ENCODE data around the gene APC2. TPM values are rescaled to one million over a fixed set of nuclear protein-coding genes. Genes with fewer than 3 reads are reported as not detected.
A peak's percentile ranks its signal among the peaks of the same experiment; 100 is the strongest.

APC2 gene
- total RNA-seq, 1 donor from 2014 or later, result 43.0 TPM

DNA sequence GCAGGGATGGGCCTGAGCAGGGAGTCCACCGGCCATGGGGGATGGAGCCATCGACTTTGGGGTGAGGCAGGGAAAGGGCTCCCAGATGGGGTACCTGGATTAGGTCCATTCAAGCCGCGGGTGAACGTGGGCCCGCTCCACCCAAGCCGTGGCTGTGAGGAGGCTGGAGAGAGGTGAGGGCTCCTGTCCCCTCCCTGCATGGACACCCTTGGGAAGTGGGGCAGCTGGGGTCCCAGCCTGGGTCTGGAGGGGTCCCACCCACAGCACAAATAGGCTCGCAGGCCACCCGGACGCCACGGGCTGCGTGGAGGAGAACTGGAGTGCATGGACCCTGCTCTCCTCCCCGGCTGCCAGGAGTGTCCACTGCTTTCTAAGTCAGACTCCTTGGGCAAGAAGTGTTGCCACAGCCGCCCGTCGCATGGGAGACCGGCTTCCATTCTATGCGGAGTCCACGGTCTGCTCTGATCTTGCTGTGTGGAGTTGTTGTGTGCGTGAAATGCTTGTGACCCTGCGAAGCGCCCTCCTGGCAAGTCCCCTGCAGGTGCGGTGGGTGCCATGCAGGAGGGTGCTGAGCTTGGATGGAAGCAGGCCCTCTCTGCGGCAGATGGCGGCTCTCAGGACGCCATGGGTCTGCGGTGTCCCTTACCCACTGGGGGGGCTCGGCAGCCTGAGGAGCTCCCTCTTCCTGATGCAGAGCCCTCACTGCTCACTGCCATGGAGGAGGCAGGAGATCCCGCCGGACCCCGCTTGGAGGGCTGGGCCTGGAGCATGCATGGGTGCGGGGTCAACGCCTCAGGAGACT, 40.5 kb upstream of the APC2 start:
- no peak for DNase-seq (ENCODE audit: low read depth, low spot score)
- Mint-ChIP-seq H3K36me3 (ENCODE audit: low read depth) (no peaks in the 10 kb centered on the region), H3K27ac (ENCODE audit: unreplicated experiment) (peak overlapping the region; percentile 87), H3K27me3 (ENCODE audit: low read depth) (no peaks in the 10 kb centered on the region), H3K4me3 (peak overlapping the region; percentile 96), H3K9me3 (no peaks in the 10 kb centered on the region), H3K4me1 (peaks cover 28% of the 10 kb centered on the region)
- TF ChIP-seq, protein P1, sequence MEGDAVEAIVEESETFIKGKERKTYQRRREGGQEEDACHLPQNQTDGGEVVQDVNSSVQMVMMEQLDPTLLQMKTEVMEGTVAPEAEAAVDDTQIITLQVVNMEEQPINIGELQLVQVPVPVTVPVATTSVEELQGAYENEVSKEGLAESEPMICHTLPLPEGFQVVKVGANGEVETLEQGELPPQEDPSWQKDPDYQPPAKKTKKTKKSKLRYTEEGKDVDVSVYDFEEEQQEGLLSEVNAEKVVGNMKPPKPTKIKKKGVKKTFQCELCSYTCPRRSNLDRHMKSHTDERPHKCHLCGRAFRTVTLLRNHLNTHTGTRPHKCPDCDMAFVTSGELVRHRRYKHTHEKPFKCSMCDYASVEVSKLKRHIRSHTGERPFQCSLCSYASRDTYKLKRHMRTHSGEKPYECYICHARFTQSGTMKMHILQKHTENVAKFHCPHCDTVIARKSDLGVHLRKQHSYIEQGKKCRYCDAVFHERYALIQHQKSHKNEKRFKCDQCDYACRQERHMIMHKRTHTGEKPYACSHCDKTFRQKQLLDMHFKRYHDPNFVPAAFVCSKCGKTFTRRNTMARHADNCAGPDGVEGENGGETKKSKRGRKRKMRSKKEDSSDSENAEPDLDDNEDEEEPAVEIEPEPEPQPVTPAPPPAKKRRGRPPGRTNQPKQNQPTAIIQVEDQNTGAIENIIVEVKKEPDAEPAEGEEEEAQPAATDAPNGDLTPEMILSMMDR (conservative IDR thresholded peaks at IDR 0.05), result no peak

DNA sequence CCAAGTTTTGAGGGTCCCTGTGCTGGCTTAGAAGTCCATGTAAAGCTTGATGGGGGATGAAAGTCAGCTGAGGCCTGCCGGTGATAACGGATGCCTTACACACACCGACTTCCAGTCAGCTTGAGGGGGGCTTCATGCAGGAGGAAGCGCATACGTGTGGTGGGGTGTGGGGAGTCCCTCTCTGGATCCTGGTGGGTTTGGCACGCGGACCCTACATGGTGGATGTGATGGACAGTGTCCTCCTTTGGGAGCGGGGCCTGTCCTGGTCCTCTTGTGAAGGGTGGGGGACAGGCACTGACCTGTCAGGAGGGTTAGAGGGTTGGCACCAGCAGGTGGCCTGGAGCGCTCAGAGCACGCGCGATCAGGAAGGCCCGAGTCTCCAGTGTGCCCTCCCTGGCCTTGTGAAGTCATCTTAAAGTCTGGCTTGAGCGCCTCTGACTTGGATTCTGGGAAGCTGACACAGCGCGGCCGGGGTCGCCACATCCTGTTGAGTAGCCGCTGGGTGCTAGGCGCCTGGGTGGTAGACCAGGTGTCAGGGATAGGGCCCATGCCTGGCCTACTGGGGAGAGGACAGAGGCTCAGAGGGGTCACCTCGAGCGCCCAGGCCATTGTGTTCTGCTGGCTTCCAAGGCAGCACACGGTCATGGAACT, 39.7 kb upstream of the APC2 start:
- H3K27ac Mint-ChIP-seq (ENCODE audit: unreplicated experiment), result no peak overlapping the region
- no peaks in the 10 kb centered on the region for H3K9me3 Mint-ChIP-seq
- H3K36me3 Mint-ChIP-seq (ENCODE audit: low read depth), result no peaks in the 10 kb centered on the region
- peaks cover 34% of the 10 kb centered on the region for H3K4me1 Mint-ChIP-seq
- TF ChIP-seq, protein P1 (conservative IDR thresholded peaks at IDR 0.05), result no peak
- no peaks in the 10 kb centered on the region for H3K27me3 Mint-ChIP-seq (ENCODE audit: low read depth)
- peak overlapping the region; percentile 96 for H3K4me3 Mint-ChIP-seq
- no peak for DNase-seq (ENCODE audit: low read depth, low spot score)

DNA sequence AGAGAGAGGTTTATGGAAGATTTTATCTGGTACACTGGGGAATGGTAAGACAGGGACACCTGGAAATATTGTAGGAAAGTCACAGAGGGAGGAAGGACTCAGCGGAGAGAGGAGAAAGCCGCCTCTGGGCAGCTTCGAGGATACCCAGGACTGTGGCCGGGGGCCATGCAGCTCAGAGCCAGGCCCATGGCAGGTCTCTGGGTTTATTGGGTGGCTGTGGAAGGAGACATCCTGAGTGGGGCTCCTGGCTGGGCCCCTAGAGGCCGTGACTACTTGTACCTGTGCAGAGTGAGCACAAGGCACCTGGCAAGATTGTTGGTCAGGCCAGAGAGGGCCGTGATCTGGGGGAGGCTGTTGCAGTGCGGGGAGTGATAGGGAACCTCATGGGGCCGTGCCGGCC, 39.1 kb upstream of the APC2 start:
- Mint-ChIP-seq H3K9me3 (no peaks in the 10 kb centered on the region), H3K27ac (ENCODE audit: unreplicated experiment) (no peak overlapping the region), H3K4me3 (peak overlapping the region; percentile 96), H3K27me3 (ENCODE audit: low read depth) (no peaks in the 10 kb centered on the region), H3K36me3 (ENCODE audit: low read depth) (no peaks in the 10 kb centered on the region), H3K4me1 (peaks cover 39% of the 10 kb centered on the region)
- TF ChIP-seq, protein P1 (conservative IDR thresholded peaks at IDR 0.05), result no peak
- no peak for DNase-seq (ENCODE audit: low read depth, low spot score)

DNA sequence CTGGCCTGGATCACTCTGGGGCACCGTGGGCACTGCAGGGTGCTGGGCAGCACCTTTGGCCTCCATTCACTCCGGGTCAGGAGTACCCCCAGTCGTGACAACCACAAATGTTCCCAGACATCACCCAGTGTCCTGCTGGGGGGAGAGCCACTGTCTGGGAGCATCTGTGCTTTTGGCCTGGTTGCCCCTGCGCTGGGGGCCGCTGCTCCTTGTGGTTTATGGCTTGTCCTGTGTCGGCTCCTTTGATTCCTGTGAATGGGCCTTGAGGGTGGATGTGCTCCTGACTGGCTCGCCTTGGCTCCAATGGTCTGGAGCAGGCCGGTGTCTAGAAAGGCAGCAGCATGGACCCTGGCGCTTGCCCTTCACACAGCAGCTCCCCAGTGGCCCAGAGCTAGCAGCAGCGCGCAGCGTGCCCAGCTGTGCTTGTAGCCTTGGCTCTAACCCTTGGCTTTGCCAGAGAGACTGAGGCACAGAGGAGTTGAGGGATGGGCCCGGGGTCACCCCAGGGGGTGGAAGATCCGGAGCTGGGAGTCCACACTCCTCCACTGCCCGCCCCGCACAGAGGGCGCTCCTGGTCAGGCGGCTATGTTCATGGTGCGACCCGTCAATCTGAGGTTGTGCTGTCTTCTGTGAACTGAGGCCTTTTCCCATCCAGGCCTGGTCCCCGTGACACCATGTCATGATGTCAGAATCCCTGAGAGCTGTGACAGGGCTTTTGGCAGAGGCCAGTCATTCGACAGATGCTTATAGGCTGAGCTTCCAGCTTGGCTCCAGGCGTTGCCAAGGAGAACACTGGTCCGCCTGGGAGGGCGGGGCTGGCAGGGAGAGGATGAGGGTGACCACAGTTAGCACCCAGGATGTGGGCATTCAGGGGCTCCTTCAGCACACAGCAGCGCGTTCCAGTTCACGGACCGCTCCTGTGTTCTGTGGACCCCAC, 38.4 kb upstream of the APC2 start:
- H3K4me3 Mint-ChIP-seq, result peak overlapping the region; percentile 96
- no peaks in the 10 kb centered on the region for H3K9me3 Mint-ChIP-seq
- DNase-seq (ENCODE audit: low read depth, low spot score), result no peak
- H3K27ac Mint-ChIP-seq (ENCODE audit: unreplicated experiment), result no peak overlapping the region
- TF ChIP-seq, protein P1 (conservative IDR thresholded peaks at IDR 0.05), result no peak
- no peaks in the 10 kb centered on the region for H3K27me3 Mint-ChIP-seq (ENCODE audit: low read depth)
- H3K4me1 Mint-ChIP-seq, result peaks cover 42% of the 10 kb centered on the region
- no peaks in the 10 kb centered on the region for H3K36me3 Mint-ChIP-seq (ENCODE audit: low read depth)

DNA sequence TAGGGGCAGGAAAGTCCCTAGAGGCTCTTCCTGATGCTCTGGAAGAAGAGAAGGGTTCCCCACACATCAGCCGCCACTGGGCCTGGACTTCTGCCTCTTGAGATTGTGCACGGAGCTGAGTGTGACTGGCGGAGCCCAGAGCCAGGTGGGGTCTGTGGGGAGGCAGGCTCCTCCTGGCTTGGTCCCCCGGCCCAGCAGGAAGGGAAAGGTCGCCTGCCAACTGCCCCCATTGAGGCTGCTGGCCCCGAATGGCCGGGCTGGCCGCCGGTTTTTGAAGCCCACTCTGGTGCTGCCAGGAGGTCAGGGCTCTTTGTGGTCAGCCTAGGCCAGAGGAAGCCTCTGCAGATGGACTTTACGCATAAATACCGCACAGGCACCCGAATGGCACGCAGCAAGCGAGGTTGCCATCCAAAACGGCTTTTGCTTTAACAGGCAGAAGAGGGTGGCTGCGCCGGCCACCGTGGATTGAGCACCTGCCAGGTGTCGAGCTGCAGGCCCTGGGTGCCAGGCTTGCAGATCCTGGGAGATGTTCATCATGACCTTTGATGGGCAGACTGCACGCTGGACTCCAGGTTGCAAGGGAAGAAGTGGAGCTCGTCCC, 37.5 kb upstream of the APC2 start:
- TF ChIP-seq, protein P1 (conservative IDR thresholded peaks at IDR 0.05), result no peak
- H3K4me3 Mint-ChIP-seq, result no peak overlapping the region
- peak overlapping the region; percentile 35 for H3K27ac Mint-ChIP-seq (ENCODE audit: unreplicated experiment)
- H3K9me3 Mint-ChIP-seq, result no peaks in the 10 kb centered on the region
- H3K27me3 Mint-ChIP-seq (ENCODE audit: low read depth), result no peaks in the 10 kb centered on the region
- DNase-seq (ENCODE audit: low read depth, low spot score), result no peak
- peaks cover 43% of the 10 kb centered on the region for H3K4me1 Mint-ChIP-seq
- no peaks in the 10 kb centered on the region for H3K36me3 Mint-ChIP-seq (ENCODE audit: low read depth)

Data from neural crest cell (in vitro differentiated cells).